ENCODE measurements around the gene HTATSF1.

HTATSF1 gene

DNA sequence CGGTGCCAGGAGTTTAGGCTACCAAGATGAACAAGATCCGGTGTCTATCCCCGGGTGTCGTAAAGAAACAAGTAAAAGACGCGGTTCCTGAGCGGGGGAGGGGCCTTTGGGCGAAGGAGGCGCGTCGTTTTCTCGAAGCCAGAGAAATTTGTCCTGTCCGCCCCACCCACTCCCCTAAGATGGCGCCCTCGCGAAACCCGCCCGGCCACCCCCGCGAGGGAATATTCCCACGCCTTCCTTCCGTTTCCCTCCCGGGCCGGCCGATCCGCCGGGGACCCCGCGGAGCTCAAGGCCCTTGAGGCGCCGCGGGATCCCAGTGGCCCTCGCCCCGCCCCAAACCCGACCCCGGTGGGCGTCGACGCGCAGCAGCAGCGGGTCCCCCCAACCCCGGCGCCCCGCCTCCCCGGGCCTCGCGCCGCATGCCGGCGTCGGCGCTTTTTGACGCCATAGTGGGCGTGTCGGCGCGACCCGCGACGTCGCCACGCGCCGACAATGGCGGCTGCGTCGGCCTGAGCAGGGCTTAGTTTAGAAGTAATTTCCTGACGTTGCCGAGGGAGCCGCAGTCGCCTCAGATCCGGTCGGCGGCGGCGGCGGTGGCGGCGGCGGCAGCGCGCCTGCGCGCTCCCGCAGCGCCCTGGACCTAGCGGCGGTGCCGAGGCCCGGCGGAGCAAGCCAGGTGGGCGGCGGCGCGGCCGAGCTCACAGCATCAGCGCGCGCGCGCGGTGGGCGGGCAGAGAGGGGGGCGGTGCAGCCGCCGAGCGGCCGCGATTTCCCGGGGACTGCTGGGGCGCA, 432 bp upstream of the HTATSF1 start:
- peak; percentile 80 for FAIRE-seq

- FAIRE-seq = no peak
Measured at GRCh38 chrX:136519069-136519468, 21.7 kb downstream of the HTATSF1 start.

GRCh38 chrX:136523770-136524169, 26.4 kb downstream of the HTATSF1 start:
- no peak for FAIRE-seq

DNA sequence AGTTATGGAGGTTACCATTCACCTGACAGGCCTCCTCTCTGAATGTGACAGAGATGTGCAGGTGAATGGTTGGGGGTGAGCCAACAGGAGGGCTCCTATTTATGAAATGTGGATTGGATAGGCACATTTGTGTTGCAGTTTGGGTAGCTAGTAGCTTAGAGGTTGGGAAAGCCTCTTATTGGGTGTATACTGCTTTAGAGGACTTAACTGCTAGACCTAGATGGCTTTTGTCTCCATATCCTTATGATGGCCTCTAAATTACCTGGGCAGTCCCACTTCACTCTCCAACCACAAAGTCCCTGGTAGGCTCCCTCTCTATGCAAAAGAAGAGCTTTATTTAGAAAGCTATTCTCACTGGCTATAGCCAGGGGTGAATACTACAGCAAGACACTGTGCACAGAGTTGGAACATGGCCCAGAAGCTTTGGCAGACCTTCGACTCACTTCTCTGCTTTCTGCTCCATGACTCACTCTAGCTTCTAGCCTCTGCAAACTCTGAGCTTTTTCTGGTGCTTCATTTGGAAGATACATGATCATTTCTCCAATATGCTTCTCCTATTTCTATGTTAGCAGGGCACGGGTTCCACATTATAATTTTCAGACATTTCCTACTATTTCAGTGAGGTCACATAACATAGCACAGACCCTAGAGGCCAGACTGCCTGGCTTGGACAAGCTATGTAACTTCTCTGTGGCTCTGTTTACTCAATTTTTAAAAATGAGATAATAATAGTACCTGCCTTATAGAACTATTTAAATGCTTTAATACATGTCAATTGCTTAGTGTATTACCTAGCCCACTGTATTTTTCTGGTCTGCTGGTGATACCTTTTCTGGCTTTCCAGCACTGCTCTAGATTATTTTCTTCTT, 28.6 kb downstream of the HTATSF1 start:
- FAIRE-seq = no peak

DNA sequence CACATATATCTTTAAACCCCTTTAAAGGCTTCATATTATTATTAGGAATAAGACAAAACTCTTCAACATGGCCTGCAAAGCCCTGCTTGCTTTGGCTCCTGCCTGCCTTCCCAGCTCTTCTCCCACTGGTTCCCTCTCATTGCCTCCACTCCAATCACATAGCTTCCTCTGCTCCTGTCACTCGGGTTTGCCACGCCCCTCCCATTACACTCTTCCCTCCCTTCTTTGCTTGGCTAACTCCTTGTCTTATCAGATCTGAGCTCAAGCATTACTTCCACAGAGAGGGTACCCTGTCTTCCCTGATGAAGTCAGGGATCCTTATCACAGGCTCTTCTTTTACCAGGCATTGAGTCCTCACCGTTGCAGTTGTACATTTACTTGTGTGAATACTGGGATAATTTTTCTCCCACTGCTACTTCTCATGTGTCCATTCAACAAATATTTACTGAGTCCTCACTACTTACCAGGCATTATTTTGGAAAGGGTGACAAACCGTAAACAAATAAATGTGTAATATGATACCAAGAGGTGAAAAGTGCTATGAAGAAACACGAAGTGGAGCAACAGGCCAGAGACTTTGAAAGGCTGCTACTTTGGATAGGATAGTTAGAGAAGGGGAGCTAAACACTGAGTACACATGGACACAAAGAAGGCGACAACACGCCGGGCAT, 31.4 kb downstream of the HTATSF1 start:
- no peak for FAIRE-seq

DNA sequence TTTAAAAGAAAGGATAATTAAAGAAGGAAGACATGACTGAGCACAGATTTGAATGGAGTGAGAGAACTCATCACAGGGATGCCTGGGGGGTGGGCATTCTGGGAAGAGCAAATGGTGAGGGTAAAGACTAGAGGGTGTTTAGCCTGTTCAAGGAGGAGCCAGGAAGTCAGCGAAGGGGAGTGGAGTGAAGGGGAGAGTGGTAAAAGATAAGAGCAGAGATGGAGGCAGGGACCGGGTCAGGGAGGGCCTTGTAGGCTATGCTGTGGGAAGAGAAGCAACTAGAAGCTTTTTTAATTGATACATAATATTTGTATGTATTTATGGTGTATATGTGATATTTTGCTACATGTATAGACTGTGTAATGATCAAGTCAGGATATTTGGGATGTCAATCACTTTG, 32.4 kb downstream of the HTATSF1 start:
- FAIRE-seq = no peak

GRCh38 chrX:136531951-136532350, 34.6 kb downstream of the HTATSF1 start, which contains the start of gene VGLL1:
VGLL1 (plus strand) TSS chrX:136532215; CDS start chrX:136536021, 3,806 bp downstream.
- FAIRE-seq = no peak

DNA sequence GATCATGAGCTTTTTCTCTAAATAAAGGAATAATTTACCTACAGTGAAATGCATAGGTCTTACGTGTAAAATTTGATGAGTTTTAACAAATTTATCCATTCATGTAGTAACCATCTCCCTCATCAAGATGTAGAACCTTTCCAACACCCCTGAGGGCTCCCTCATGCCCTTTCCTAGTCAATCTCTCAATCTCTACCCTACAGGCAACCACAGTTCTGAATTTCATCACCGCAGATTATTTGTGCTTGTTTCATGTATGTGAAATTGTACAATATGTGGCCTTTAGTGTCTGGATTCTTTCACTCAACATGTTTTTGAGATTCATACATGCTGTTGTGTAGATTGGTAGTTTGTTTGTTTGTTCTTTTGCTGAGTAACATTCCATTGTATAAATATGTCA, 36.7 kb downstream of the HTATSF1 start:
- FAIRE-seq = no peak

DNA sequence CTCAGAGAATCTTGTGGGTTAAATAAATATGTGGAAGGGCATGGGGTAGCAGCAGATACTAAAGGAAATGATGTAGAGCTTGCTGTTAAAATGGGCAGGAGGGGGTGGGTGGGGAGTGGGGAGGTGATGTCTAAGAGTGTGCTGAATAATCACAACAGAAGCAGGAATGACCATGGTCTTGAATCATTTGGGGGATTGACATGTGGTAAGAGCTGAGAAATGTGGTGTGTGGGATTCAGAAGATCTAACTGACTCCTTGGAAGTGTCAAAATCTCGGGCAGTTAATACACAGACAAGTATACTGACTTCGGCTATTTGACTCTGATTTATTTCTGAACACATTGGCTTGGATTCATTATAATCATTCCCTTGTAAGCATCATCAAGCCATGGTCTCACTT, 41.4 kb downstream of the HTATSF1 start:
- no peak for FAIRE-seq

- FAIRE-seq = no peak
Measured at GRCh38 chrX:136540226-136540625, 42.8 kb downstream of the HTATSF1 start.

GRCh38 chrX:136541294-136541693, 43.9 kb downstream of the HTATSF1 start:
- no peak for FAIRE-seq

- FAIRE-seq = no peak
Measured at GRCh38 chrX:136542281-136542680, 44.9 kb downstream of the HTATSF1 start.

GRCh38 chrX:136546371-136546781, 49.0 kb downstream of the HTATSF1 start:
- FAIRE-seq = no peak

DNA sequence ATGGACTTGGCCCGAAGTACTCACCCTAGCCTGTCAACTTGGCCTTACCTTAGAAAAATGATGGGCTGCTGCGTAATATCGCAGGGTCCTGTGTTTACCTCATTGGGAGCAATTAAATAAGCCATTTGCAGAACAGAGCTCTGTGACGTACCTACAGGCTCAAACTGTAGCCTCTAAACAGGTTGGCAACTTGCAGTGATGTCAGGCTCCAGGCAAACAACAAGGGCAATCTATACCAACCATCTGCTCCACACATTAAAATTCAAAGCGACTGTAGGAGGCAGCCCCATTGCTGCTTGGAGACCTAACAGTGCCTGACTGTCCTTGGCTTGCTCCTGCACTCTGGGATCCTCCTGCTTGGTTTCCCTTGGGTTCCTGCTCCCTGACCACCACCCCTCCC, 51.8 kb downstream of the HTATSF1 start:
- FAIRE-seq = no peak

DNA sequence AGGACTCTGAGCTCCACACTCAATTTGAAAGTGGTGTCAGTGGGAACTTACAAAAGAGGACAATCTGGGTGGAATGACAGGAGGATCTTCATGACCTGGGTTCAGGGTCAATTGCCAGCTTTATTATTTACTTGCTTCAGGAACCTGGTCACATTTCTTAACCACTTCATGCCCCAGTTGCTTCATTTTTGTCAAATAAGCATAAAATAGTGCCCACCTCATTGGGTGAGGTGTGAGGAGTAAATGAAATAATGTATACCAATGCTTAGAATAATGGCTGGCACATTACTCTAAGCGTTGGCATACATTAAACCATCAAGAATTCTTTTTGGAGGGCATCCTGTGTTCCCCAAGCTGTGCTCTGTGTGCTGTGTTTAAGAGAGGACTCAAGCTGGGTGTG, 54.0 kb downstream of the HTATSF1 start:
- FAIRE-seq = no peak

- FAIRE-seq = no peak
Measured at GRCh38 chrX:136555694-136556093, 58.3 kb downstream of the HTATSF1 start.

Measured in G401.6 (cell line).